IMR-90 (cell line): Measurements from ENCODE around the gene MELTF.

ENCODE experiments used
- BHLHE40 ChIP-seq: fragments of 150-350 bp; IDR thresholded peaks from 2 replicates; pipeline ENCODE4 v1.6.1; 2016; ENCODE audit warnings: mild to moderate bottlenecking, low read depth, low read length
- CEBPB ChIP-seq: IDR thresholded peaks from 2 replicates; pipeline ENCODE4 v1.6.1; 2012; ENCODE audit warnings: low read depth, low read length, improper control_type of control experiment
- FOS ChIP-seq: fragments of 150-350 bp; IDR thresholded peaks from 2 replicates; pipeline ENCODE4 v1.6.1; 2016; ENCODE audit warnings: low read depth, low read length
- MAFK ChIP-seq: IDR thresholded peaks from 2 replicates; pipeline ENCODE4 v1.6.1; 2012; ENCODE audit warnings: low read depth, low read length, improper control_type of control experiment
- MAZ ChIP-seq: IDR thresholded peaks from 2 replicates; pipeline ENCODE4 v1.6.1; 2012; ENCODE audit warnings: low read depth, mild to moderate bottlenecking, low read length, improper control_type of control experiment, moderate library complexity, borderline replicate concordance
- MXI1 ChIP-seq: IDR thresholded peaks from 2 replicates; pipeline ENCODE4 v1.6.1; 2012; ENCODE audit warnings: low read depth, mild to moderate bottlenecking, low read length, moderate library complexity, borderline replicate concordance
- POLR2A ChIP-seq: IDR thresholded peaks from 2 replicates; pipeline ENCODE4 v1.6.1; 2012; ENCODE audit warnings: mild to moderate bottlenecking, low read depth, low read length
- RAD21 ChIP-seq: IDR thresholded peaks from 2 replicates; pipeline ENCODE4 v1.6.1; 2012; ENCODE audit warnings: low read length, improper control_type of control experiment
- RCOR1 ChIP-seq: IDR thresholded peaks from 2 replicates; pipeline ENCODE4 v1.6.1; 2012; ENCODE audit warnings: mild to moderate bottlenecking, low read length, improper control_type of control experiment; ENCODE audit not compliant: insufficient replicate concordance
- TF ChIP-seq, protein P1 (sequence below): conservative IDR thresholded peaks from 2 replicates; pipeline ENCODE4 v1.5.1; 2012; ENCODE audit warnings: mild to moderate bottlenecking, low read depth, low read length, improper control_type of control experiment
- TF ChIP-seq, protein P2 (sequence below): fragments of 150-350 bp; IDR thresholded peaks from 2 replicates; pipeline ENCODE4 v1.6.1; 2016; ENCODE audit warnings: low read depth, mild to moderate bottlenecking, low read length, moderate library complexity, borderline replicate concordance

DNA sequence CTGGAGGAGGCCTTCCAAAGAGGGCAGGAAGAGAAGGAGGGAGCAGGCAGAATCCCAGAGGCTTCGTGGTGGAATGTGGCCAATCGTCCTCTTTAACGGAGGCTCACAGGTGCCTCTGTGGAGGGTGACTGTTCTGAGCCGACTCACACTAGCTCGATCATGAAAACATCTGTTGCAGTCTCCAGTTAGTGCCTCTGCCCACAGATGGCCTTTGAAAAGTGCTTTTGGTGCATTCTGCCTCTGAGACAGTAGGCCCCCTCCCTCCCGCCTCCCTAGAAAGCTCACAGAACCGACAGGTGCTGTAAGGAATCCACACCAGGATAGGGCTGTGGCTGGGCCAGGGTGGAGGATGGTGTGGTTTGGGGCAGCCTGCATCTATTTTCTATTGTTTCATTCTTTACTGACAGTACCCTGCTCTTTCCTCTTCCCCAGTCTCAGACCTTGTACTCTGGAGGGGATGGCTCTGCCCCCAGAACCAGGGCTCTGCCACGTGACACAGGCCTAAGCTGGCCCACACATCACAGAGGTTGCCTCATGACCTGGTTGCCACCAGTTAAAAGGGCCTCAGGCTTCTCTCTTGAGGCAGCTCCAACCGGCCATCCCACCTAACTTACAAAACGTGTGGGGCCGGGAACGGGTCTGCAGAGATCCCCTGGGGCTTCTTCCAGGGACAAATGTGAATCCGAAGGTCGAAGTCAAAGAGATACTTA is 33.8 kb downstream of the MELTF start:
- TF ChIP-seq BHLHE40 (no peak), RCOR1 (no peak), POLR2A (no peak), MAZ (no peak), FOS (no peak), MAFK (no peak), RAD21 (no peak), MXI1 (no peak), CEBPB (no peak)
- TF ChIP-seq, protein P1, sequence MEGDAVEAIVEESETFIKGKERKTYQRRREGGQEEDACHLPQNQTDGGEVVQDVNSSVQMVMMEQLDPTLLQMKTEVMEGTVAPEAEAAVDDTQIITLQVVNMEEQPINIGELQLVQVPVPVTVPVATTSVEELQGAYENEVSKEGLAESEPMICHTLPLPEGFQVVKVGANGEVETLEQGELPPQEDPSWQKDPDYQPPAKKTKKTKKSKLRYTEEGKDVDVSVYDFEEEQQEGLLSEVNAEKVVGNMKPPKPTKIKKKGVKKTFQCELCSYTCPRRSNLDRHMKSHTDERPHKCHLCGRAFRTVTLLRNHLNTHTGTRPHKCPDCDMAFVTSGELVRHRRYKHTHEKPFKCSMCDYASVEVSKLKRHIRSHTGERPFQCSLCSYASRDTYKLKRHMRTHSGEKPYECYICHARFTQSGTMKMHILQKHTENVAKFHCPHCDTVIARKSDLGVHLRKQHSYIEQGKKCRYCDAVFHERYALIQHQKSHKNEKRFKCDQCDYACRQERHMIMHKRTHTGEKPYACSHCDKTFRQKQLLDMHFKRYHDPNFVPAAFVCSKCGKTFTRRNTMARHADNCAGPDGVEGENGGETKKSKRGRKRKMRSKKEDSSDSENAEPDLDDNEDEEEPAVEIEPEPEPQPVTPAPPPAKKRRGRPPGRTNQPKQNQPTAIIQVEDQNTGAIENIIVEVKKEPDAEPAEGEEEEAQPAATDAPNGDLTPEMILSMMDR = no peak
- TF ChIP-seq, protein P2, sequence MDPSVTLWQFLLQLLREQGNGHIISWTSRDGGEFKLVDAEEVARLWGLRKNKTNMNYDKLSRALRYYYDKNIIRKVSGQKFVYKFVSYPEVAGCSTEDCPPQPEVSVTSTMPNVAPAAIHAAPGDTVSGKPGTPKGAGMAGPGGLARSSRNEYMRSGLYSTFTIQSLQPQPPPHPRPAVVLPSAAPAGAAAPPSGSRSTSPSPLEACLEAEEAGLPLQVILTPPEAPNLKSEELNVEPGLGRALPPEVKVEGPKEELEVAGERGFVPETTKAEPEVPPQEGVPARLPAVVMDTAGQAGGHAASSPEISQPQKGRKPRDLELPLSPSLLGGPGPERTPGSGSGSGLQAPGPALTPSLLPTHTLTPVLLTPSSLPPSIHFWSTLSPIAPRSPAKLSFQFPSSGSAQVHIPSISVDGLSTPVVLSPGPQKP = no peak
